H1 (cell line): Measurements from ENCODE around the gene MUC5B. TPM values are rescaled to one million over a fixed set of nuclear protein-coding genes. Genes with fewer than 3 reads are reported as not detected.

Source experiments
- CTCF ChIA-PET: fragments of 300-600 bp; sonication (Branson Sonifier 250); formaldehyde crosslinking; loops from one replicate; lab custom pipeline; 2021; ENCODE audit not compliant: partially characterized antibody; lab: Charles Lee
- POLR2A ChIA-PET: fragments of 300-600 bp; sonication (Branson Sonifier 250); formaldehyde crosslinking; loops from one replicate; lab custom pipeline; 2021; ENCODE audit warnings: inconsistent platforms; ENCODE audit not compliant: partially characterized antibody; lab: Charles Lee
- DNase-seq, 2 experiments: peaks; one replicate each; pipeline versions ENCODE4 v3.0.0 to v3.0.0-alpha.2; 2010 to 2022; ENCODE audit warnings: low spot score in 2 of 2, low read depth in 1 of 2, mixed read lengths in 1 of 2
- FAIRE-seq: peaks from 2 replicates; lab custom pipeline; 2011; peaks lifted over from hg19 to GRCh38; lab: Jason Lieb, UNC
- H2AFZ ChIP-seq: 2 replicates; pipeline ENCODE4 v1.8.1; 2012; ENCODE audit warnings: low read length, inconsistent platforms
- H2AK5ac ChIP-seq: 2 replicates; pipeline ENCODE4 v1.6.1; 2013; ENCODE audit warnings: low read depth, low read length
- H2BK120ac ChIP-seq: replicated peaks from 2 replicates; pipeline ENCODE3; 2013; ENCODE audit warnings: low read depth, low read length, inconsistent platforms
- H2BK12ac ChIP-seq: 2 replicates; pipeline ENCODE4 v1.6.1; 2013; ENCODE audit warnings: low read depth, low read length
- H2BK15ac ChIP-seq: 2 replicates; pipeline ENCODE4 v1.6.1; 2013; ENCODE audit warnings: low read length
- H2BK20ac ChIP-seq: 2 replicates; pipeline ENCODE4 v1.6.1; 2013; ENCODE audit warnings: low read length
- H2BK5ac ChIP-seq: 2 replicates; pipeline ENCODE4 v1.6.1; 2013; ENCODE audit warnings: low read depth, low read length
- H3K14ac ChIP-seq: 2 replicates; pipeline ENCODE4 v1.6.1; 2013; ENCODE audit warnings: inconsistent platforms; ENCODE audit not compliant: insufficient read length
- H3K18ac ChIP-seq: 2 replicates; pipeline ENCODE4 v1.6.1; 2013; ENCODE audit warnings: low read length; ENCODE audit errors: extremely low read depth
- H3K23ac ChIP-seq: 2 replicates; pipeline ENCODE4 v1.6.1; 2013; ENCODE audit warnings: inconsistent platforms; ENCODE audit not compliant: insufficient read length
- H3K23me2 ChIP-seq: 2 replicates; pipeline ENCODE4 v1.6.1; 2013; ENCODE audit warnings: low read depth, low read length
- H3K27ac ChIP-seq: 2 replicates; pipeline ENCODE4 v1.6.1; 2011; ENCODE audit warnings: low read depth, low read length, inconsistent platforms
- H3K27me3 ChIP-seq, 4 experiments: replicated peaks in 1 of 4; 1 replicate in 1 of 4; 2 replicates in 3 of 4; pipeline versions ENCODE4 v1.6.1 to v1.8.1; 2011 to 2013; ENCODE audit warnings: low read length in 3 of 4, mild to moderate bottlenecking in 3 of 4, inconsistent platforms in 2 of 4, mixed read lengths in 2 of 4, moderate library complexity in 1 of 4; ENCODE audit not compliant: control insufficient read depth in 3 of 4, insufficient read depth in 3 of 4; ENCODE audit errors: extremely low read depth in 1 of 4
- H3K36me3 ChIP-seq, 4 experiments: 2 replicates each; pipeline versions ENCODE4 v1.6.1 to v1.8.1; 2011 to 2013; ENCODE audit warnings: mild to moderate bottlenecking in 4 of 4, low read length in 3 of 4, moderate library complexity in 2 of 4, control low read depth in 1 of 4, inconsistent platforms in 1 of 4; ENCODE audit not compliant: insufficient read depth in 4 of 4, control insufficient read depth in 2 of 4
- H3K4ac ChIP-seq: replicated peaks from 2 replicates; pipeline ENCODE3; 2013; ENCODE audit warnings: low read length, low read depth, mixed read lengths, inconsistent platforms; ENCODE audit not compliant: insufficient read length
- H3K4me1 ChIP-seq, 4 experiments: replicated peaks in 1 of 4; 1 replicate in 1 of 4; 2 replicates in 3 of 4; pipeline versions ENCODE4 v1.6.1 to v1.8.1; 2011 to 2013; ENCODE audit warnings: low read length in 3 of 4, inconsistent platforms in 2 of 4, mixed read lengths in 1 of 4; ENCODE audit not compliant: insufficient read depth in 4 of 4, control insufficient read depth in 3 of 4
- H3K4me2 ChIP-seq, 2 experiments: 2 replicates each; pipeline versions ENCODE4 v1.6.1 to v1.8.1; 2011 to 2013; ENCODE audit warnings: low read depth in 2 of 2, low read length in 2 of 2, control low read depth in 1 of 2, inconsistent platforms in 1 of 2, mild to moderate bottlenecking in 1 of 2; ENCODE audit not compliant: insufficient read depth in 1 of 2
- H3K4me3 ChIP-seq, 4 experiments: fragments of 200-600, 300-600 bp in 1 of 4; sonication (generic), shearing (Covaris generic), sonication (Bioruptor Twin) in 1 of 4; 2 replicates each; pipeline versions ENCODE4 v1.5.1 to v1.8.1; 2011 to 2016; ENCODE audit warnings: low read length in 4 of 4, low read depth in 3 of 4, control low read depth in 2 of 4, inconsistent platforms in 2 of 4, mild to moderate bottlenecking in 2 of 4, mixed read lengths in 1 of 4, moderate library complexity in 1 of 4; ENCODE audit not compliant: insufficient read depth in 2 of 4; ENCODE audit errors: extremely low read depth in 1 of 4
- H3K56ac ChIP-seq: replicated peaks from 2 replicates; pipeline ENCODE3; 2013; ENCODE audit warnings: low read depth, mild to moderate bottlenecking, mixed read lengths, low read length, inconsistent platforms; ENCODE audit not compliant: insufficient read length
- H3K79me1 ChIP-seq: 2 replicates; pipeline ENCODE4 v1.6.1; 2013; ENCODE audit warnings: low read depth, low read length, control low read depth
- H3K79me2 ChIP-seq, 2 experiments: 2 replicates each; pipeline versions ENCODE4 v1.6.1 to v1.8.1; 2012 to 2013; ENCODE audit warnings: low read length in 2 of 2, mild to moderate bottlenecking in 2 of 2, inconsistent platforms in 1 of 2; ENCODE audit not compliant: insufficient read depth in 2 of 2, control insufficient read depth in 1 of 2
- H3K9ac ChIP-seq, 4 experiments: replicated peaks in 1 of 4; 1 replicate in 1 of 4; 2 replicates in 3 of 4; pipeline versions ENCODE4 v1.6.1 to v1.8.1; 2011 to 2013; ENCODE audit warnings: low read depth in 3 of 4, low read length in 3 of 4, control low read depth in 2 of 4, mild to moderate bottlenecking in 2 of 4, moderate library complexity in 2 of 4, inconsistent platforms in 1 of 4; ENCODE audit errors: extremely low read depth in 1 of 4
- H3K9me3 ChIP-seq, 2 experiments: 2 replicates each; pipeline versions ENCODE4 v1.6.1 to v1.8.1; 2012 to 2013; ENCODE audit warnings: mild to moderate bottlenecking in 2 of 2, moderate library complexity in 2 of 2, control low read depth in 1 of 2, inconsistent platforms in 1 of 2, low read depth in 1 of 2, low read length in 1 of 2, mixed read lengths in 1 of 2; ENCODE audit not compliant: insufficient read depth in 2 of 2
- H4K20me1 ChIP-seq, 2 experiments: replicated peaks in 1 of 2; 2 replicates each; pipeline versions ENCODE3 to v1.8.1; 2011 to 2013; ENCODE audit warnings: inconsistent platforms in 2 of 2, low read length in 2 of 2, mild to moderate bottlenecking in 1 of 2; ENCODE audit not compliant: insufficient read depth in 2 of 2, control insufficient read depth in 1 of 2
- H4K5ac ChIP-seq: 2 replicates; pipeline ENCODE4 v1.6.1; 2013; ENCODE audit warnings: low read length, low read depth, mixed read lengths, inconsistent platforms; ENCODE audit not compliant: insufficient read length
- H4K8ac ChIP-seq: 2 replicates; pipeline ENCODE4 v1.8.0; 2013; ENCODE audit warnings: mild to moderate bottlenecking, moderate library complexity, low read length, inconsistent platforms; ENCODE audit not compliant: insufficient read depth; ENCODE audit errors: extremely low read depth
- H4K91ac ChIP-seq: replicated peaks from 2 replicates; pipeline ENCODE3; 2013; ENCODE audit warnings: low read length, mixed read lengths, inconsistent platforms; ENCODE audit not compliant: insufficient read length
- HDAC2 ChIP-seq, 2 experiments: fragments of 300-600 bp in 1 of 2; sonication (generic) in 1 of 2; IDR thresholded peaks; 2 replicates each; pipeline ENCODE4 v1.6.1; 2011 to 2012; ENCODE audit warnings: low read depth in 2 of 2, low read length in 2 of 2, mild to moderate bottlenecking in 2 of 2, moderate library complexity in 2 of 2, borderline replicate concordance in 1 of 2, inconsistent platforms in 1 of 2
- RFX5 ChIP-seq: IDR thresholded peaks from 2 replicates; pipeline ENCODE4 v1.6.1; 2011; ENCODE audit warnings: low read depth, low read length, improper control_type of control experiment, borderline replicate concordance
- SP2 ChIP-seq: IDR thresholded peaks from 2 replicates; pipeline ENCODE4 v1.6.1; 2012; ENCODE audit warnings: mild to moderate bottlenecking, low read length, inconsistent platforms
- SRF ChIP-seq: IDR thresholded peaks from 2 replicates; pipeline ENCODE4 v1.6.1; 2011; ENCODE audit warnings: mild to moderate bottlenecking, low read depth, low read length, moderate library complexity
- TEAD4 ChIP-seq: IDR thresholded peaks from 2 replicates; pipeline ENCODE4 v1.6.1; 2012; ENCODE audit warnings: low read depth, low read length, inconsistent platforms, mixed read lengths
- WGBS, 2 experiments: shearing (Covaris generic) in 1 of 2; methylation state at CpG; one replicate each; pipeline versions ENCODE4 v1.1.6 to v1.1.7; 2013 to 2015; ENCODE audit warnings: low lambda C conversion rate in 2 of 2, mixed read lengths in 2 of 2, inconsistent platforms in 1 of 2, low coverage in 1 of 2, missing lambda C conversion rate in 1 of 2; ENCODE audit not compliant: insufficient replicate concordance in 2 of 2, insufficient coverage in 1 of 2, insufficient read length in 1 of 2; ENCODE audit errors: extremely low coverage in 1 of 2, missing lambda C conversion rate in 1 of 2; 5-methylcytosine and 5-hydroxymethylcytosine counted together
- polyA plus RNA-seq, 7 experiments: library from polyadenylated mRNA; depleted of rRNA in 3 of 7; stranded (reverse) in 5 of 7; unstranded in 2 of 7; fragments of >200 nt in 5 of 7; fragments of 200-250 nt in 2 of 7; gene quantifications; 1 replicate in 5 of 7; 2 replicates in 1 of 7; 4 replicates in 1 of 7; pipeline versions ENCODE4 v1.2.1 to v1.2.3, GENCODE V29; 2011 to 2013; ENCODE audit warnings: missing spikeins in 2 of 7, mixed read lengths in 2 of 7
- total RNA-seq: library from RNA; stranded (reverse); fragmentation: NEBNext Ultra II Directional; extraction: Animal tissue kit (Norgen Biotek cat#: 25700); gene quantifications from 2 replicates; pipeline ENCODE4 v1.2.1, GENCODE V29; 2021
- TF ChIP-seq, protein P1 (sequence below): IDR thresholded peaks from 2 replicates; pipeline ENCODE4 v1.6.1; 2011; ENCODE audit warnings: low read length, improper control_type of control experiment

The MUC5B gene
- total and polyA plus RNA-seq, 2 of the 8 experiments (the other 6 are each of a cell fraction or from before 2014, with no cell fraction given), result 0.02 to 0.03 TPM

DNA sequence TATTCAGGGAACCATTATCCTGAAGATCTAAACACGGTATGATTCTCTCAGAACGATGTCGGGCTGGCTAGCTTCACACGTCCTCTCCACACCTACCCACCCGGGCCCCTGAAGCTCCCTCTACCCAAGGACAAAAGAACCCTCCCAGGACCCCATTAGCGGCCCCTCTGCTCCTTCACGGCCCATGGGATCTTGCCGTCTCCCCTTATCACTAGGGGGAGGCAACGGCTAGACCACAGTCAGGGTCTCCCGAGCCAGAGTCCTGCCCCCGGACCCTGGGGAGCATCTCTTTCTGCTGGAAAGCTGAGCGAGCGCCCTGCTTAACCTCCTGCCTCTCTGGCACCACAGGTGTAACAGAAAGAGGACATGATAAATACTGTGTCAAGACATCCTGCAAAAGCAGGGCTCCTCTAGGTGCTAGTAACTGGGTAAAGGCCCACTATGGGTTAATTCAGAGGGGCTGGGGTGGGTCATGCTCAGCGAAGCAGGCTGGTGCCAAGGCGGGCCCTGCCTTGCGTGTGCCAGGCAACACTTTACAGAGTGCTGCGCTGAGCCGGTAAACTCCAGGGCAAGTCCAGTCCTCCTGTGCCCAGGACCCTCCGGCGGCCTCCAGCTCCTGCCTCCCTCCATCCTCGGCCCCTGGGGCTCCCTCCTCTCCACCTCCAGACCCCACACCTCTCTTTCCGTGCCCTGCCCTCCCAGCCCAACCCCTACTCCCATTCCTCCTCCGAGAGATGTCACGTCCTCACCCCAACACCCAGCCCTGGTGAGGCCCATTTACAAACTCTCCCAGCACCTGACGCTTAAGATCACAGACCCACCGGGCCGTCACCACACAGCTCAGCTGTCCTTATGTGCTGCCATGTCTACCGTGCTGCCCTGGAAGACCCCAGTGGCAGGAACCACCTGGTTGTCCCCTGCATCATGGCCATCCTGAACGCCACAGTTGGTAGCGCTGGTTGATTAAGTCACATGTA is 83.6 kb downstream of the MUC5B start:
- H3K4me2 ChIP-seq, result no peak overlapping the region
- no peak overlapping the region for H3K14ac ChIP-seq
- no peak overlapping the region for H4K91ac ChIP-seq
- no peak overlapping the region for H3K23ac ChIP-seq
- no peak overlapping the region for H3K27ac ChIP-seq
- H2BK120ac ChIP-seq, result no peak overlapping the region
- no peak overlapping the region for H3K18ac ChIP-seq
- no peak overlapping the region for H2BK20ac ChIP-seq
- no peak overlapping the region for H2AK5ac ChIP-seq
- no peaks in the 10 kb centered on the region for H3K36me3 ChIP-seq
- WGBS, 2 experiments, result 94% methylated on average over 25 of the region's 30 CpGs; no CpG with 5 or more reads in 1 of the 2 experiments
- H4K20me1 ChIP-seq, result peaks cover 10 to 18% of the 10 kb centered on the region in 2 experiments
- peaks cover 4% of the 10 kb centered on the region; the same call in 1 of the 2 replicates for H3K23me2 ChIP-seq
- H2BK5ac ChIP-seq, result no peak overlapping the region
- H3K56ac ChIP-seq, result no peak overlapping the region
- H3K9ac ChIP-seq, result no peak overlapping the region
- DNase-seq (peak in 1 of 2 experiments; percentile 32), FAIRE-seq (no peak)
- no peak overlapping the region for H2BK15ac ChIP-seq
- no peak overlapping the region for H3K4me3 ChIP-seq
- peaks cover 0 to under 1% of the 10 kb centered on the region in 2 experiments; a peak in 1 of 4 replicates for H3K9me3 ChIP-seq
- no peak overlapping the region for H2BK12ac ChIP-seq
- H3K79me2 ChIP-seq, result peaks cover 0 to 51% of the 10 kb centered on the region in 2 experiments; a peak in 3 of 4 replicates
- no peak overlapping the region for H2AFZ ChIP-seq
- H3K4ac ChIP-seq, result no peak overlapping the region
- H3K4me1 ChIP-seq, result peaks cover 0 to 9% (median 5%) of the 10 kb centered on the region in 4 experiments; a peak in 5 of 7 replicates
- H4K5ac ChIP-seq, result no peak overlapping the region
- no peak for TF ChIP-seq HDAC2 (IDR thresholded peaks at IDR 0.05; ENCODE audit: borderline replicate concordance in 1 of 2, low read depth in 2 of 2, low read length in 2 of 2)
- no peak for TF ChIP-seq TEAD4
- no peak for TF ChIP-seq SP2
- TF ChIP-seq RFX5, result no peak
- TF ChIP-seq, protein P1, sequence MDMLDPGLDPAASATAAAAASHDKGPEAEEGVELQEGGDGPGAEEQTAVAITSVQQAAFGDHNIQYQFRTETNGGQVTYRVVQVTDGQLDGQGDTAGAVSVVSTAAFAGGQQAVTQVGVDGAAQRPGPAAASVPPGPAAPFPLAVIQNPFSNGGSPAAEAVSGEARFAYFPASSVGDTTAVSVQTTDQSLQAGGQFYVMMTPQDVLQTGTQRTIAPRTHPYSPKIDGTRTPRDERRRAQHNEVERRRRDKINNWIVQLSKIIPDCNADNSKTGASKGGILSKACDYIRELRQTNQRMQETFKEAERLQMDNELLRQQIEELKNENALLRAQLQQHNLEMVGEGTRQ, result no peak
- TF ChIP-seq SRF, result no peak
- TF ChIP-seq, all 59 proteins: peak for 0
- Histone ChIP-seq H3K27me3 (no peaks in the 10 kb centered on the region), H4K8ac (no peak overlapping the region), H3K79me1 (peaks cover 15% of the 10 kb centered on the region)
- ChIA-PET CTCF (no interaction called here), POLR2A (no interaction called here)
